ENCODE measurements around the gene ANKRD27.

The ANKRD27 gene

GRCh38 chr19:32711747-32712146 lies 36.8 kb upstream of the ANKRD27 start:
- no peak for TF ChIP-seq ZNF565 (CRISPR knock-in tag; conservative IDR thresholded peaks at IDR 0.05; ENCODE audit: low read depth)
- TF ChIP-seq RARB (CRISPR knock-in tag; IDR thresholded peaks at IDR 0.05): no peak
- TF ChIP-seq CSDC2 (CRISPR knock-in tag; IDR thresholded peaks at IDR 0.05): no peak
- TF ChIP-seq SNAI2 (CRISPR knock-in tag; IDR thresholded peaks at IDR 0.05): no peak
- no peak for TF ChIP-seq TCF4 (CRISPR knock-in tag; IDR thresholded peaks at IDR 0.05; ENCODE audit: borderline replicate concordance)
- TF ChIP-seq TSHZ2 (CRISPR knock-in tag; IDR thresholded peaks at IDR 0.05): no peak
- no peak for TF ChIP-seq BACH2 (CRISPR knock-in tag; IDR thresholded peaks at IDR 0.05; ENCODE audit: borderline replicate concordance)
- no peak for TF ChIP-seq ISL1 (CRISPR knock-in tag; IDR thresholded peaks at IDR 0.05)
- TF ChIP-seq CREB5 (CRISPR knock-in tag; IDR thresholded peaks at IDR 0.05; ENCODE audit: low read depth): no peak
- no peak for TF ChIP-seq OSR1 (CRISPR knock-in tag; IDR thresholded peaks at IDR 0.05)
- no peak for TF ChIP-seq ARNTL (CRISPR knock-in tag; IDR thresholded peaks at IDR 0.05; ENCODE audit: borderline replicate concordance, low read depth)
- no peak for TF ChIP-seq PATZ1 (CRISPR knock-in tag; IDR thresholded peaks at IDR 0.05; ENCODE audit: borderline replicate concordance)
- TF ChIP-seq TOX (CRISPR knock-in tag; IDR thresholded peaks at IDR 0.05; ENCODE audit: borderline replicate concordance): no peak
- no peak for TF ChIP-seq ZNF8 (CRISPR knock-in tag; IDR thresholded peaks at IDR 0.05)
- no peak for TF ChIP-seq GLIS3 (CRISPR knock-in tag; IDR thresholded peaks at IDR 0.05)
- no peak for TF ChIP-seq ZFP3 (CRISPR knock-in tag; IDR thresholded peaks at IDR 0.05)
- no peak for TF ChIP-seq ZFP30 (CRISPR knock-in tag; IDR thresholded peaks at IDR 0.05)
- TF ChIP-seq PPARA (CRISPR knock-in tag; IDR thresholded peaks at IDR 0.05; ENCODE audit: borderline replicate concordance): no peak
- ATAC-seq: no peak

- TF ChIP-seq ESRRG (CRISPR knock-in tag; IDR thresholded peaks at IDR 0.05): no peak
- TF ChIP-seq CSDC2 (CRISPR knock-in tag; IDR thresholded peaks at IDR 0.05): no peak
- no peak for TF ChIP-seq GLIS3 (CRISPR knock-in tag; IDR thresholded peaks at IDR 0.05)
- TF ChIP-seq ZFP3 (CRISPR knock-in tag; IDR thresholded peaks at IDR 0.05): no peak
- TF ChIP-seq ZNF8 (CRISPR knock-in tag; IDR thresholded peaks at IDR 0.05): no peak
- TF ChIP-seq ZFP30 (CRISPR knock-in tag; IDR thresholded peaks at IDR 0.05): no peak
- TF ChIP-seq ZNF565 (CRISPR knock-in tag; conservative IDR thresholded peaks at IDR 0.05; ENCODE audit: low read depth): no peak
- no peak for TF ChIP-seq ARNTL (CRISPR knock-in tag; IDR thresholded peaks at IDR 0.05; ENCODE audit: borderline replicate concordance, low read depth)
- TF ChIP-seq OSR1 (CRISPR knock-in tag; IDR thresholded peaks at IDR 0.05): no peak
- TF ChIP-seq BACH2 (CRISPR knock-in tag; IDR thresholded peaks at IDR 0.05; ENCODE audit: borderline replicate concordance): no peak
- no peak for TF ChIP-seq CREB5 (CRISPR knock-in tag; IDR thresholded peaks at IDR 0.05; ENCODE audit: low read depth)
- TF ChIP-seq PPARA (CRISPR knock-in tag; IDR thresholded peaks at IDR 0.05; ENCODE audit: borderline replicate concordance): no peak
- TF ChIP-seq ZC3H10 (CRISPR knock-in tag; IDR thresholded peaks at IDR 0.05): no peak
- TF ChIP-seq POU6F1 (CRISPR knock-in tag; IDR thresholded peaks at IDR 0.05; ENCODE audit: borderline replicate concordance, low read depth): no peak
- TF ChIP-seq ISL1 (CRISPR knock-in tag; IDR thresholded peaks at IDR 0.05): no peak
- no peak for TF ChIP-seq SNAI2 (CRISPR knock-in tag; IDR thresholded peaks at IDR 0.05)
- no peak for TF ChIP-seq CSRNP3 (CRISPR knock-in tag; IDR thresholded peaks at IDR 0.05)
- no peak for TF ChIP-seq TOX (CRISPR knock-in tag; IDR thresholded peaks at IDR 0.05; ENCODE audit: borderline replicate concordance)
- TF ChIP-seq TSHZ2 (CRISPR knock-in tag; IDR thresholded peaks at IDR 0.05): no peak
- ATAC-seq: no peak
Measured at GRCh38 chr19:32709032-32709431, 34.1 kb upstream of the ANKRD27 start.
